CD14-positive monocyte (primary cell): ENCODE results near the gene LIN9. TPM values are rescaled to one million over a fixed set of nuclear protein-coding genes. Genes with fewer than 3 reads are reported as not detected.
A peak's percentile ranks its signal among the peaks of the same experiment; 100 is the strongest.

Experiments
- DNase-seq, 3 donors: peaks; one replicate each; pipeline ENCODE4 v3.0.0-alpha.2; 2011 to 2022
- H2AFZ ChIP-seq: 2 replicates; pipeline ENCODE4 v1.6.0; 2012; ENCODE audit warnings: mild to moderate bottlenecking, low read depth, low read length, inconsistent platforms; ENCODE audit not compliant: insufficient read depth, poor library complexity, severe bottlenecking
- H3K27ac ChIP-seq, 2 donors: 1 replicate in 1 of 2; 2 replicates in 1 of 2; pipeline ENCODE4 v1.5.1; 2012 to 2013; ENCODE audit warnings: low read length in 2 of 2, control low read depth in 1 of 2, inconsistent platforms in 1 of 2, low read depth in 1 of 2, mild to moderate bottlenecking in 1 of 2
- H3K27me3 ChIP-seq, 2 donors: one replicate each; pipeline versions ENCODE4 v1.6.0 to v1.6.1; 2011 to 2013; ENCODE audit warnings: low read length in 2 of 2; ENCODE audit not compliant: control insufficient read depth in 2 of 2, insufficient read depth in 2 of 2
- H3K36me3 ChIP-seq, 2 donors: replicated peaks in 1 of 2; 1 replicate in 1 of 2; 2 replicates in 1 of 2; pipeline versions ENCODE4 v1.5.1 to v1.6.1; 2012 to 2013; ENCODE audit warnings: low read length in 2 of 2, control low read depth in 1 of 2, inconsistent platforms in 1 of 2, mild to moderate bottlenecking in 1 of 2; ENCODE audit not compliant: insufficient read depth in 2 of 2, control insufficient read depth in 1 of 2
- H3K4me1 ChIP-seq, 2 donors: 1 replicate in 1 of 2; 2 replicates in 1 of 2; pipeline versions ENCODE4 v1.5.1 to v1.6.1; 2012 to 2013; ENCODE audit warnings: low read length in 2 of 2, control low read depth in 1 of 2, inconsistent platforms in 1 of 2, mild to moderate bottlenecking in 1 of 2, moderate library complexity in 1 of 2; ENCODE audit not compliant: insufficient read depth in 2 of 2, control insufficient read depth in 1 of 2
- H3K4me2 ChIP-seq: replicated peaks from 2 replicates; pipeline ENCODE3; 2012; ENCODE audit warnings: low read length, moderate library complexity, mild to moderate bottlenecking; ENCODE audit not compliant: poor library complexity, severe bottlenecking; ENCODE audit errors: extremely low read depth
- H3K4me3 ChIP-seq, 3 experiments: fragments of 200-600 bp in 1 of 3; sonication (generic) in 1 of 3; replicated peaks in 1 of 3; 1 replicate in 2 of 3; 2 replicates in 1 of 3; pipeline ENCODE4 v1.5.1; 2011 to 2013; ENCODE audit warnings: low read length in 3 of 3, mild to moderate bottlenecking in 3 of 3, control low read depth in 2 of 3, low read depth in 2 of 3, inconsistent platforms in 1 of 3, moderate library complexity in 1 of 3
- H3K79me2 ChIP-seq: 2 replicates; pipeline ENCODE4 v1.6.0; 2012; ENCODE audit warnings: mild to moderate bottlenecking, control low read depth, inconsistent platforms, low read length, moderate library complexity; ENCODE audit not compliant: insufficient read depth
- H3K9ac ChIP-seq: 2 replicates; pipeline ENCODE4 v1.6.0; 2017; ENCODE audit warnings: low read length, mild to moderate bottlenecking; ENCODE audit not compliant: insufficient read depth, poor library complexity, severe bottlenecking
- H3K9me3 ChIP-seq, 2 donors: replicated peaks in 1 of 2; 1 replicate in 1 of 2; 2 replicates in 1 of 2; pipeline versions ENCODE4 v1.5.1 to v1.6.1; 2012 to 2013; ENCODE audit warnings: low read length in 2 of 2, control low read depth in 1 of 2; ENCODE audit not compliant: control insufficient read depth in 1 of 2, insufficient read depth in 1 of 2
- H4K20me1 ChIP-seq: 2 replicates; pipeline ENCODE4 v1.6.0; 2012; ENCODE audit warnings: mild to moderate bottlenecking, low read length, control low read depth, moderate library complexity; ENCODE audit not compliant: insufficient read depth
- H3K27ac Mint-ChIP-seq, 7 donors: one replicate each; pipeline ENCODE4 v1.8.0; 2020; ENCODE audit warnings: mild to moderate bottlenecking in 7 of 7, mixed read lengths in 7 of 7, moderate library complexity in 6 of 7, inconsistent platforms in 2 of 7
- H3K27me3 Mint-ChIP-seq, 3 donors: one replicate each; pipeline ENCODE4 v1.8.0; 2021 to 2022; ENCODE audit warnings: low read depth in 3 of 3, mild to moderate bottlenecking in 3 of 3, mixed read lengths in 3 of 3, moderate library complexity in 3 of 3, inconsistent platforms in 1 of 3
- H3K36me3 Mint-ChIP-seq, 2 donors: one replicate each; pipeline ENCODE4 v1.8.0; 2020; ENCODE audit warnings: mixed read lengths in 2 of 2, inconsistent platforms in 1 of 2, mild to moderate bottlenecking in 1 of 2
- H3K4me1 Mint-ChIP-seq: one replicate; pipeline ENCODE4 v1.8.0; 2020; ENCODE audit warnings: mild to moderate bottlenecking, mixed read lengths
- H3K4me3 Mint-ChIP-seq, 2 donors: one replicate each; pipeline ENCODE4 v1.8.0; 2020; ENCODE audit warnings: mild to moderate bottlenecking in 2 of 2, mixed read lengths in 2 of 2, moderate library complexity in 1 of 2
- H3K9me3 Mint-ChIP-seq, 7 donors: one replicate each; pipeline ENCODE4 v1.8.0; 2020 to 2022; ENCODE audit warnings: mixed read lengths in 7 of 7, mild to moderate bottlenecking in 6 of 7, moderate library complexity in 6 of 7, inconsistent platforms in 2 of 7
- WGBS: methylation state at CpG from one replicate; pipeline ENCODE4 v1.1.5; 2013; ENCODE audit warnings: missing lambda C conversion rate; ENCODE audit not compliant: insufficient coverage; 5-methylcytosine and 5-hydroxymethylcytosine counted together
- intact Hi-C, 2 donors: fragments of 100-400 bp; cut with micrococcal nuclease; formaldehyde crosslinking; loops; one replicate each; pipeline versions ENCODE4 v1.15.0 to v1.15.1; 2023
- polyA plus RNA-seq, 3 donors: library from polyadenylated mRNA; depleted of rRNA in 1 of 3; unstranded in 2 of 3; stranded (reverse) in 1 of 3; fragments of 300-500 nt in 2 of 3; fragments of >200 nt in 1 of 3; fragmentation: Illumina TruSeq in 2 of 3; gene quantifications; 1 replicate in 2 of 3; 2 replicates in 1 of 3; pipeline ENCODE4 v1.2.3, GENCODE V29; 2012 to 2021
- TF ChIP-seq, protein P1 (sequence below): fragments of 200-600 bp; IDR thresholded peaks from one replicate; pipeline ENCODE4 v1.8.0; 2022; ENCODE audit warnings: antibody characterized with exemption, mild to moderate bottlenecking

The LIN9 gene
- polyA plus RNA-seq, 3 donors = 0.56 to 1.3 (median 0.76) TPM

DNA sequence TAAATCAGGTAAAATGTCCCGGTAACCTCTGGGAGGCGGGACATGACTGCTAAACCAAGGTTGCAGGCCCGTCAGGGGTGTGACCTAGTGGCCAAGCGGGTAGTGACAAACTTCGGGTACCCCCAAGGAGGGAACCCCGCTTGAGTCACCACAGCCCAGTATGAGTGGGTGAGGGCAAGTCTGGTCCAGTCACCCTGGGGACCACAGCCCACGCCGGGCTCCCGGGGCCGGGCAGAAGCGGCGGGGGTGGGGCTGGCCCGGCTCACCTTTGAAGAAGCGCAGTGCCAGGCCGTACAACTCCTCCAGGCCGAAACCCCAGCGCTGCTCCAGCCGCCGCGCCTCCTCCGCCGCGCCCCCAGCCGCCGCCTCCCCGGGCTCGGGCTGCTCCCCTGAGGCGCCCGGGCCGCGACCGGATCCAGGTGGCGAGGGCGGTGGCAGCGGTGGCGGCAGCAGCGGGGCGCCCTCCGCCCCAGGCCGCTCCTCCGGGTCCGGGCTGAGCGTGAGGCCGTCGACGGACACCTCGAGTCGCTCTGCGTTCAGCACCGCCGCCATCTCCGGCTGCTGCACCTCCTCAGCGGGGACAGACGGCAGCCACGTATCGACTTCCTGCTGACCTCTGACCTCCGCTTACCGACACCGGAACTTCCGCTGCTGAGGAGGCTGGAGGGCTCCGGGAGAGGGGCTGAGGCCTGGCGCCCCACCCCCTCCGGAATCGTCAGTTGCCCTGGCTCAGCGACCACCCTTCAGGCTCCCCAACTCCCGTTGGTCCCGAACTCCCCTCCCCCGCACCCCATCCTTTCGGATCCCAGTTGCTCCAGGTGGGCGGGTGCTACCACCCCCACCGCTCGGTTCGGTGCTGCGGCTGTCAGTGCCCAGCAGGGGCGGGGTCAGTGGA, 122.6 kb downstream of the LIN9 start, which contains the start of gene ACBD3:
Gene ACBD3 (minus strand): TSS at position 618 of the 895 bp plus-strand sequence. CDS start 66 bp downstream, at position 552.
- peak; percentile 81 to 97 (median 82) for DNase-seq
- WGBS = 0% methylated on average over 69 of the region's 75 CpGs
- Mint-ChIP-seq H3K27me3 (peaks cover 0 to 3% (median 0%) of the 10 kb centered on the region in 3 donors), H3K27ac (peak within 1 kb of the TSS; percentile 88 to 97 (median 95)), H3K4me3 (peak within 1 kb of the TSS; percentile 85 to 90), H3K36me3 (peaks cover 4 to 11% of the 10 kb centered on the region in 2 donors), H3K4me1 (peaks cover 36% of the 10 kb centered on the region), H3K9me3 (peaks cover 0 to 2% (median 0%) of the 10 kb centered on the region in 7 donors)
- peaks cover 56% of the 10 kb centered on the region for H3K79me2 ChIP-seq
- no peaks in the 10 kb centered on the region for H3K27me3 ChIP-seq
- H3K9me3 ChIP-seq = no peaks in the 10 kb centered on the region
- H3K9ac ChIP-seq = peak within 1 kb of the TSS; percentile 96
- peak within 1 kb of the TSS; percentile 91 for H3K4me2 ChIP-seq
- H3K4me1 ChIP-seq = peaks cover 36 to 41% of the 10 kb centered on the region in 2 donors
- H3K36me3 ChIP-seq = no peaks in the 10 kb centered on the region
- H4K20me1 ChIP-seq = peaks cover 24% of the 10 kb centered on the region
- intact Hi-C loops = loop anchor here in 1 of 2 donors (10.0 kb wide), 1 partner anchor 122 kb away; the partner anchor contains the start of gene H3-3A
- H3K27ac ChIP-seq = peak within 1 kb of the TSS; percentile 72 to 91
- TF ChIP-seq, protein P1, sequence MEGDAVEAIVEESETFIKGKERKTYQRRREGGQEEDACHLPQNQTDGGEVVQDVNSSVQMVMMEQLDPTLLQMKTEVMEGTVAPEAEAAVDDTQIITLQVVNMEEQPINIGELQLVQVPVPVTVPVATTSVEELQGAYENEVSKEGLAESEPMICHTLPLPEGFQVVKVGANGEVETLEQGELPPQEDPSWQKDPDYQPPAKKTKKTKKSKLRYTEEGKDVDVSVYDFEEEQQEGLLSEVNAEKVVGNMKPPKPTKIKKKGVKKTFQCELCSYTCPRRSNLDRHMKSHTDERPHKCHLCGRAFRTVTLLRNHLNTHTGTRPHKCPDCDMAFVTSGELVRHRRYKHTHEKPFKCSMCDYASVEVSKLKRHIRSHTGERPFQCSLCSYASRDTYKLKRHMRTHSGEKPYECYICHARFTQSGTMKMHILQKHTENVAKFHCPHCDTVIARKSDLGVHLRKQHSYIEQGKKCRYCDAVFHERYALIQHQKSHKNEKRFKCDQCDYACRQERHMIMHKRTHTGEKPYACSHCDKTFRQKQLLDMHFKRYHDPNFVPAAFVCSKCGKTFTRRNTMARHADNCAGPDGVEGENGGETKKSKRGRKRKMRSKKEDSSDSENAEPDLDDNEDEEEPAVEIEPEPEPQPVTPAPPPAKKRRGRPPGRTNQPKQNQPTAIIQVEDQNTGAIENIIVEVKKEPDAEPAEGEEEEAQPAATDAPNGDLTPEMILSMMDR = no peak
- H2AFZ ChIP-seq = peak within 1 kb of the TSS; percentile 99
- H3K4me3 ChIP-seq = peak within 1 kb of the TSS; percentile 85 to 89 (median 88)
